WI38 (cell line): ENCODE data around the gene ELMO1.

Experiments
- H3K4me3 ChIP-seq: 2 replicates; pipeline ENCODE4 v1.5.1; 2011; ENCODE audit warnings: low read depth, mild to moderate bottlenecking, control low read depth, low read length
- CTCF ChIP-seq: IDR thresholded peaks from 2 replicates; pipeline ENCODE4 v1.5.1; 2012; ENCODE audit warnings: low read depth, mild to moderate bottlenecking, control low read depth, low read length

The ELMO1 gene

GRCh38 chr7:36904802-36905201, 543.9 kb downstream of the ELMO1 start:
- TF ChIP-seq CTCF, result no peak
- H3K4me3 ChIP-seq, result no peak overlapping the region

DNA sequence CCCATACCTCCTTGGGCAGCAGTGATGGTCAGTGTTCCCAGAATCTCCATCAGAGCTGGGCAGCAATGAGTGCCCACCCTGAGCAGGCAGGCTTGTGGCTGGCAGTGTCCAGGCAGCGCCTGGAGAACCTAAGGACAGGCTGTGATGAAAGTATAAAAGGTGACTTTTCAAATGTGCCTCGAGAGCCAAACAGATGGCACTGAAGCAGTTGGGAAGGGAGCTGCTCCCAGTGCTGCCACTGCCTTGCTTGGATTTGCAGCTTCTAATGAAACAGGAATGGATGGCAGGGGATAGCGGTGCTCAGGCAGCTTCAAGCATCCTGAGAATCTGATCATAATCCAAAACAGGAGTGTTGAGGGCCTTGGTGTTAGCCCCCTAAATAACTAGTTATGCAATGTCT, 544.6 kb downstream of the ELMO1 start:
- H3K4me3 ChIP-seq, result no peak overlapping the region
- no peak for TF ChIP-seq CTCF

GRCh38 chr7:36900988-36901710, 547.5 kb downstream of the ELMO1 start:
- TF ChIP-seq CTCF, result no peak
- H3K4me3 ChIP-seq, result no peak overlapping the region

GRCh38 chr7:36898186-36898585, 550.5 kb downstream of the ELMO1 start:
- no peak overlapping the region for H3K4me3 ChIP-seq
- no peak for TF ChIP-seq CTCF

GRCh38 chr7:36896956-36897590, 551.6 kb downstream of the ELMO1 start:
- TF ChIP-seq CTCF, result no peak
- no peak overlapping the region for H3K4me3 ChIP-seq

DNA sequence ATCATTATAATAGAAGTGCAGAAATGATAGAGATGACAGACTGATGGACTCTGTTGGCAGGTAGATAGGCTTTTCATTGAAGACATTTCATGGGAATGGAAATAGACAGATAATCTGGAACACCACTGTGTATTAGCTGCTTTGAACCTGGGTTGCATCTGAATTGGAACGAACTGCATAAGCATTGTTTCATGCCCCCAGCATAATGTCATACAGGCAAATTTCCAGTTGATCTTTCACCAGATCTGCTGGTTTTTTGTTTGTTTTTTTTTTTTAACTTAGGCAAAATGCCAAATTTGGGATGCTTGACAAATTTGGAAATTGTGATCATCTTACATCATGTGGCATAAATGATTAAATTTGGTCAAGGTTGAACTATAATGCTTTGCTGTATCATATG, 552.2 kb downstream of the ELMO1 start:
- no peak overlapping the region for H3K4me3 ChIP-seq
- TF ChIP-seq CTCF, result no peak

- TF ChIP-seq CTCF, result no peak
- H3K4me3 ChIP-seq, result no peak overlapping the region
Observed at GRCh38 chr7:36895192-36895591, 553.5 kb downstream of the ELMO1 start.
